Measurements from ENCODE around the gene GNG2.

Gene GNG2

DNA sequence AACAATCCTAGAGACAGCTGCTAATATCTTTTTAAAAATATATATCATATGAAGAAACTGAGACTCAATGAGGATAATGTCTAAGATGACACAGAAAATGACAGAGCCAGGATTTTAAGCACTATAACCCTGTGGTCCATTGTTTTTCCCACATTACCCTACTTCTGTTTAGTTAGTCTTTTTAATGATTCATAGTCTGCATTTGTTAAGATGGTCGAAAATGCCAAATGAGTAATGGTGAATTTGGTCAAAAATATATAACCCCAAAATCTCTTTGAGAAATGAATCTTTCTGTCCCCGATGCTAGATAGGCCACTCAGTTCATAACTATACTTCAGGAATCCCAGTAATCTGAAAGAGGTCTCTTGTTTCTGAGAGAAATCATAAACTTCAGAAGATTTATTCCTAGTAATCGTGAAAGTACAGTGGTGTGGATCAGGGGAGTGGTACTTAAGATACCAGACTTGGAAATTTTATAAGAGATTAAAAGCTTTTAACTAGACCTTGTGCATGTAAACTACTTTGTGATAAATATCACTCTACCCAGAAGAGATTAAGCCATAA, 139.7 kb downstream of the GNG2 start:
- DNase-seq: no peak

DNA sequence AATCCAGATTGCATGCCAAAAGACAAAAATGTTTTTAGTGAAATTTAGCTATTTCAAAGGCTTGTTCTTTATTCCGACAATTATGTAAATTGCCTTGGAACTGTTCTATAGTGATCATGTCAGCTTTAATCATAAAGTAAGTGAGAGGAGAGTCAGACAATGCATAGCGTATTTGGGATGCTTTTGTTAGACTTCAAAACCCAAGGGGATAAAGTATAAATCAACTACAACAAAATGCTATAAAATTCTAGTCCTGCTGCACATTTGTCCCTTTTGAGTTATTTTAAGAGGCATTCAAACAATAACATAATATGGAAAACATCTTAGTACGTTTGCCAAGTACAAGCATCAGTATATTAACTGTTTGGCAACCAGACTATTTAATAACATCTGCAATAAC, 140.3 kb downstream of the GNG2 start:
- no peak for DNase-seq

DNA sequence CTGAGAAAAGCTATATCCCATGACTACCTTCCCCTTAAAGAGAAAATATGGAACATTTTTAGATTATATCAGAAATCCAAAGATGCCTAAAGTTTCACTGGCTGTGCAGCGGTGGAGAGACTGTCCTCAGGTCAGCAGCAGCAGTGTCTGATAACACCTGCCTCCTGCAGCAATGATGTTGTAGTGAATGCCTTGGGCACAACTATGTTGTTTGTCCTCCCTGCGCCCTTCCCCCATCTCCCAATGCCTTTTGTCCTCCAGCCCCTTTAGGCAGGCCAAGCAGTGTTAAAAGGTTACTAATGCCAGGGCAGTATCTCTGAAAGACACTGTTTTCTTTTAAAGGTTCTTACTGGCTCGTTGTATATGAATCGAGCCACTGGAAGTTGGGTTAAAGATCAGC, 142.1 kb downstream of the GNG2 start:
- no peak for DNase-seq

DNA sequence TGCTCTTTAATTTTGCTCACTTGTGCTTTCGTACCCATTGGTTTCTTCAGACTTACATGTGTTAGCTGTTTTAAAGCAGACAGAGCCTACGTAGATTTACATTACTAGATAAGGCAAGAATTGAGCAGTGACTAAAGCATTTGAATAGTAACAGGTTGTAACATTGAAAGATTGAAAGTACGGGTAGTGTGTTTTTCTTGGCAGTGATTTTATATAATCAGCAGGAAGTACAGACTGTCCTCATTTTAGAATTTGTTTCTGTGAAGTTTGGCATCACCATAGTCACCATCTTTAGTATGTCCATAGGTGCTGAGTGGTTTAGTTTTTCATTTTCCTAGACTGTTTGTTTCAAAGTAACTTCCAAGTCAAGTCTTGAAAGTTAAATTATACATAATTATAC, 142.9 kb downstream of the GNG2 start:
- no peak for DNase-seq

DNA sequence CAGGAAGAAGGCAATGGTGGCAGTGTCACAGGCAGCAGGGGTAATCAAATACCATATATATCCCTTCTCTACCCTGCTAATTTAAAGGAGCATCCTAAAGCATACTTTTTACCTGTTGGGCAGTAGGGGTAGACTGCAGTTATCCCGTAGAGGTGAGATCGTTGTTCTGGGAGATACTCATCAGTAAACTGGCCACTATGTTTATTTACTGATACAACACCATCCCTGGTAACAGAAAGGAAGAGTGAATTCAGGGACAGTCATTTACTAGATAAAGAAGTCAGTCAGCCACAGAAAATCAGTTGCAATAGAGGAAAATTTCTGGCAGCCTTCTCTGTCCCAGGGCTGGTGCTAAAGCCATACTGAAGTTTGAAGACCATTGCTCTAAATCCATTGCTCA, 145.2 kb downstream of the GNG2 start:
- no peak for DNase-seq

- no peak for DNase-seq
These were observed 145.9 kb downstream of the GNG2 start for GRCh38 chr14:52006361-52006760.

DNA sequence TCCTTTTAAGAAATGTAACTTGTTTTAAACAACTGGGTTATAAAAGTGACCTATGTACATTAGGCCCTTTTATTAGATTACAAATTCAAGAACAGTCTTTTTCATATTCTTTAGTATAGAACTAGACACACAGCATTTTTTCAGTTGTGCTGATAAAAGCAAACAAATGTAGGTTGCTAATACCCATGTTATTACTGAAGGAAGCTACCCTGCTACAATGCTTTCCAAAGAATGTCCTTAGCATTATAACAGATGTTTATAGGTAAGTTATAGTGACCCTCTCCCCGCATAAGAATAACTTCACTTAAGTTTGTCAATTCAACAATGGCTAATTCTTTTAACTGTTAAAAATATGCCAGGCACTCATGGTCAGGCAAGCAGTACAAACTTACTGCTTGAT, 146.8 kb downstream of the GNG2 start:
- no peak for DNase-seq

DNA sequence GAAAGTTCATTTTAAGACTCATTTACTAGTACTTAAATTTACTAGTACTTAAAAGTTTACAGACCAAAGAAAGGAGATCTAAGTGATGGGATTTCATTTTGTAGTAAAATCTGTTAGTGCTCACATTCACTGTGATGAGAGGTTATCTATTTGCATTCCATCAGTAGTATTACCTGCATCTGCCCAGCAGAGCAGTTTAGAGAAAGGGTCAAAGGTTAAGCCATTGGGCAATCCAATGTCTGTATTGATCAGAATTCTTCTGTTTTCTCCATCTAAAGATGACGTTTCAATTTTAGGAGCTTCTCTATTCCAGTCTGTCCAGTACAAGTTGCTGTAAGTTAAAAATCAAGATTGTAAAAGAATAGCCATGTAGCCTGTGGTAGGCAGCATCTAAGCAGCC, 147.2 kb downstream of the GNG2 start:
- no peak for DNase-seq

DNA sequence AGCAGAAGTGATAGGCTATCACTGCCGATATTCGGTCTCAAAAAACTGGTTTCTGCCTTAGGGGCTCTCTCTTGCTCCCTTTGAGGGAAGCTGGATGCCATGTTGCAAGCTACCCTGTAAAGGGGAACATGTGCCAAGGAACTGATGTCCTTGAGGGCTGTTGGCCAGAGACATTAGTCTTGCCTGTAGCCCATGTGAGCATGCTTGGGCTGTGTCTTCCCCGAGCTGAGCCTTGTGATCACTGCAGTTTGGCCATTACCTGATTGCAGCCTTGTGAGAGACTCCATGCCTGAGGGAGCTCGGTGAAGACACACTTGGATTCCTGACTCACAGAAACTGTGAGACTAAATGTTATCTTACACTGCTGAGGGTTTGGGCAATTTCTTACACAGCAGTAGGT, 147.7 kb downstream of the GNG2 start:
- DNase-seq: no peak

- no peak for DNase-seq
These were observed 149.8 kb downstream of the GNG2 start for GRCh38 chr14:52010173-52010693.

DNA sequence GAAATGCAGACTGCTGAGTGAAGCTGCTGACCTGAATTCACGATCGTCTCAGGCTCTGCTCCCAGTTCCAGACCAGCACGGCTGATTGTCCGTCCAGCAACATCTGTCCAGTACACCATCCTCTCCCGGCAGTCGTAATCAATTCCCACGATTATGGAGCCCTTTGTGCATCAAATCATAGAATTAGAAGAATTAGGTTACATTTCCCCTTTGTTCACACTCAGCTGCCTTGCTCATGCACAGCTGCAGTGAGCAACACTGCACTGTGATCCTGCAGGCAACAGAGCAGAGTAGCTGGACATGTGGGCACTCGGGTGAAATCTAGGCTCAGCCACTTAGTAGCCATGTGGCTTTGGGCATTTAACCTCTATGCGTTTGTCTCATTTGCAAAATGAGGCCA, 151.1 kb downstream of the GNG2 start:
- no peak for DNase-seq

- no peak for DNase-seq
These were observed 152.2 kb downstream of the GNG2 start for GRCh38 chr14:52012635-52013034.

DNA sequence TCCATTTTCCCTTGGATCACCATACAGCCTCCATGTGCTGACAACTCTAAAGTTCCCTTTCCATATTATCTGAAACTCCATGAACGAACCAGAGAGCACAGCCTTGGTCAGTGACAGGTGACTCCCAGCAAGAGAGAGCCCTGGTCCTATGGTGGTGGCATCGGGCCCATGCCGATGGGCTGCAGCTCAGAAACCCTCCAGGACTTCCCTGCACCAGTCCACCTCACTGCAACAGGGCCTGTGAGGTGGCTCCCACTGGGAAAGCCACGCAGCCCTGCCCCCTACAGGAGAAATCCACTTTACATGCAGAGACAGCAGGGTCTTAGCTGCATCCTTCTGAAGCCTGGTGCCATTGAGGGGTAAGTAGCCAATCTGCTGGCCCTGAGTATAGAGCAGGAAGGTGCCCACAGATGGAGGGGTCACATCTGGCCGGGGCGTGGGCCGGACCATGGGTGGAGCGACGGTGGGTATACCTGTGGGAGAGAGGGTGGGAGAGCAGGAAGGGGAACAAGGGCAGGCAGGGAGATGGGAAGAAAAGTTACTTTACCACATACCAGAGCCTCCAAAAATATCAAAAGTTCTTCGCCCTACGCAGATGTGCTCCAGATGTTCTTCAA, 153.7 kb downstream of the GNG2 start:
- no peak for DNase-seq

DNA sequence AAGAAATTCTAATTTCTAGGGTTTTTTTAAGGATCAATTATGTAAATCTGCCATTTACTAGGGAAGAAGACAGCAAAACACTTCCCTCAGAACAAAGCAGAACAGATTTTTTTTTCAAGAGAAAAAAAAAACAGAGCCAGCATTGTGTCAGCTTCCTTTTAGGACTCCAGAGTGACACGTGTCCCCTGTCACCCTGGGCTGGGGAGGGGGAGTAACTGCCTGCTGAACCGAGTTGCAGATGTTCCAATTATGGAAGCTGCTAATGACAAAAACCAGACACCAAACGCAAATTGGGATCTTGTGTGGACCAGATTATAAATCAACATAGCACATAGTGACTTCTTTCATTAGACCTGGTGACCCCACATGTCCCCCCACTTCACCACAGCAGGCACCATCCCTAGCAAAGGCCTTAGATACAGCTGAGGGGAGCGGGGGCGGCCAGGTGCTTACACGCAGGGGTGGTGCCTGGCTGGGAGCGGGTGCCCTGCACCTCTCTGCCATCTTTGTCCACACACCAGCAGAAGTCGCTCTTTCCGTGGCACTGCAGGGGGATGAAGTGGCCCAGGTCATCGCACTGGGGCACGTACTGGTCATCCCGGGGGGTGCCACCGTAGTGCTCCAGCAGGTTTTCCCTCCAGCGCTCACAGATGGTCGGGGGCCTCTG, 154.3 kb downstream of the GNG2 start:
- DNase-seq: no peak

GRCh38 chr14:52015411-52016030, 155.1 kb downstream of the GNG2 start:
- no peak for DNase-seq

- no peak for DNase-seq
These were observed 157.8 kb downstream of the GNG2 start for GRCh38 chr14:52018252-52018651.

- DNase-seq: no peak
These were observed 158.6 kb downstream of the GNG2 start for GRCh38 chr14:52018970-52019369.
